ENCODE results near the gene OLFML2B. TPM values are rescaled to one million over a fixed set of nuclear protein-coding genes. Genes with fewer than 3 reads are reported as not detected.
"Not testable (repeated sequence)": the region's sequence is repeated elsewhere in the genome, so short reads cannot be mapped to it uniquely, and the experiment has no call there.

The OLFML2B gene
- total RNA-seq, 8 experiments from 2014 or later, result 1.0 to 15.3 (median 2.2) TPM

DNA sequence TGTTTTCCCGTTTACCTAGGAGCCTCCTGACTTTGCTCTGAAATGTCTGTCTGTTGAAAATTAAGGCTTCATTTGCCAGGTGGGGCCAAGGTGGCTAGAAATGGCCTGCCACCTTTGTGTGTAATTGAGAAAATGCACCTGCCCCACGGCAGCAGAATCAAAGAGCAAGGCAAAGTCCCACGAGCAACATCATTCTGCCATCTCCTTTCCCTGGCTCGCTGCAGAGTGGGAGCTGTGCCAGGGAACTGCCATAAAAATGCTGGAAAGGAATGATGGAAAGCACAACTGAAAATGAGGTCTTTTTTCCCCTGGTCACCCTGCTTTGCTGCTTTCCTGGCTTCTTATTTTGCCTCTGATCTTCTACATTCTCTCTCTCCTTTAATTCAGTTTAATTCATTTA, 5.5 kb upstream of the OLFML2B start:
- H3K4me3 ChIP-seq, result no peak overlapping the region
- in situ Hi-C loops (cut with MboI; ENCODE audit: low pct_unique_long_range_greater_than_20kb in 2 of 9, low sequenced_read_pairs in 9 of 9, unreplicated experiment in 9 of 9), result loop anchor here in 5 of 9 experiments (10.0 to 25.0 kb wide), 3 partner anchors 142 to 242 kb away; no protein-coding TSS in a partner anchor
- ATAC-seq (replicated peaks in 6 of 8), result no peak
- 18 to 77% (median 60%) methylated on average over 2 to 4 of the region's 4 CpGs; no CpG with 5 or more reads in 3 of the 10 experiments for WGBS, 10 experiments
- H3K27ac ChIP-seq, result no peak overlapping the region
- peaks cover 3 to 35% of the 10 kb centered on the region in 2 donors for H3K4me1 ChIP-seq (replicated peaks in 1 of 2)

DNA sequence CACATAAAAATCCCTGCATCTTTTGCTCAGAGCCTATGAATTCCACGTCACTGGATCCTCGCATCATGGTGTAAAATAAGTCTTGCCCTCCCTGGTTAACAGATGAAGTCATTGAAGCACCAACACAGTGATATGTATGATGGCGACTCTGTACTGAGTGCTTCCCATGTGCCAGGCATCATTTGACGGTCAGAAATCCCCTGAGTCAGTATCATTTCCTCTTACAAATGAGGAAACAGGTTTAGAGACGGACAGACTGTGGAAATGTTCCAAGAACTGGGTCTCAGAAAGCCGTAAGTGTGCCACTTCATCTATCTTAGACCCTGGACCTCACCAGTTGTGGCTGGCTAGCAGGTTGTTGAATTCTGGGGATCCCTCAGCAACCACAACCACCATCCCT, 5.1 kb upstream of the OLFML2B start:
- ATAC-seq (replicated peaks in 6 of 8), result no peak
- 70 to 100% (median 86%) methylated on average over 2 to 6 of the region's 6 CpGs; no CpG with 5 or more reads in 2 of the 10 experiments for WGBS, 10 experiments
- in situ Hi-C loops (cut with MboI; ENCODE audit: low pct_unique_long_range_greater_than_20kb in 2 of 9, low sequenced_read_pairs in 9 of 9, unreplicated experiment in 9 of 9), result loop anchor here in 5 of 9 experiments (10.0 to 25.0 kb wide), 3 partner anchors 141 to 241 kb away; no protein-coding TSS in a partner anchor
- no peak overlapping the region for H3K27ac ChIP-seq
- peaks cover 3 to 35% of the 10 kb centered on the region in 2 donors for H3K4me1 ChIP-seq (replicated peaks in 1 of 2)
- no peak overlapping the region for H3K4me3 ChIP-seq

DNA sequence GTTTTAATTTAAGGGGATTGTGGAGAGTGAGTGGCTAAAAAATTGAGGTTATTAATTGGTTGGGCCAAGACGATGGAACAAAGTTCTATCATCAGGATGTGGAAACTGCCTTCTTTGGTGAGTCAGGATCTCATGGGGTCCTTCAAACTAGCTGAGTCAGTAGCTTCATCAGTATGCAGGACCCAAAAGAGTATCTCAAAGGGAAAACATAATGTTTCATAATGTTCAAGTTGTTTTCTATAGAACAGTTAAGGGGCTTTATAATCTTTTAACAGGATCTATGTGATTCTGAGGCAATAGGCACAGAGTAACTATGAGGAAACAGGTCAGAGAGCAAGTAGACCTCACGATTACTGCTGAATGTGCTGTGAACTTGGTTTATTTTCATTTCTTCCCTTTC, 3.2 kb upstream of the OLFML2B start:
- ATAC-seq (replicated peaks in 6 of 8), result no peak
- Histone ChIP-seq H3K4me1 (replicated peaks in 1 of 2) (peaks cover 6 to 35% of the 10 kb centered on the region in 2 donors), H3K27ac (no peak overlapping the region), H3K4me3 (no peak overlapping the region)
- WGBS, 10 experiments, result 0 to 100% (median 81%) methylated on average over 1 to 2 of the region's 2 CpGs; no CpG with 5 or more reads in 2 of the 10 experiments
- in situ Hi-C loops (cut with MboI; ENCODE audit: low pct_unique_long_range_greater_than_20kb in 2 of 9, low sequenced_read_pairs in 9 of 9, unreplicated experiment in 9 of 9), result loop anchor here in 5 of 9 experiments (10.0 to 25.0 kb wide), 3 partner anchors 140 to 240 kb away; no protein-coding TSS in a partner anchor

DNA sequence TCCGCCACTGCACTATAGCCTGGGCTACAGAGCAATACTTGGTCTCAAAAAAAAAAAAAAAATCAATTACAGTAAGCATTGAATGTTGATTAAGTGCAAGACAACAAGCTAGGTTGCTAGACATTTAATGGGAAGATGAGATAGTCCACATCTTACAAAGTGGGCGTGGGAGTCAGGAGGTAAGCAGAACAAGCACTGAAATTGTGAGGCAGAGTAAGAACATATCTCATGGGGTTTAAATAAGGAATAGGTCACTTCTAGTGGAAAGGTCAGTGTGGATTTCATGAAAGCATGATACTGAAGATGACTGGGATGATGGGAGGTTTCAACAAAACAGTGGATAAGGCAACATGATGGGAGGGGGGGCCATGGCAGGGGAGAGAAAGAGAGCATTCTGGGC, 1.9 kb upstream of the OLFML2B start:
- Histone ChIP-seq H3K4me3 (no peak overlapping the region), H3K4me1 (replicated peaks in 1 of 2) (peaks cover 6 to 27% of the 10 kb centered on the region in 2 donors), H3K27ac (no peak overlapping the region)
- in situ Hi-C loops (cut with MboI; ENCODE audit: low pct_unique_long_range_greater_than_20kb in 2 of 9, low sequenced_read_pairs in 9 of 9, unreplicated experiment in 9 of 9), result loop anchor here in 5 of 9 experiments (10.0 to 25.0 kb wide), 3 partner anchors 138 to 238 kb away; no protein-coding TSS in a partner anchor
- ATAC-seq (replicated peaks in 6 of 8), result no peak
- WGBS, 10 experiments, result 94 to 100% (median 100%) methylated on average over 1 to 2 of the region's 2 CpGs; no CpG with 5 or more reads in 2 of the 10 experiments

DNA sequence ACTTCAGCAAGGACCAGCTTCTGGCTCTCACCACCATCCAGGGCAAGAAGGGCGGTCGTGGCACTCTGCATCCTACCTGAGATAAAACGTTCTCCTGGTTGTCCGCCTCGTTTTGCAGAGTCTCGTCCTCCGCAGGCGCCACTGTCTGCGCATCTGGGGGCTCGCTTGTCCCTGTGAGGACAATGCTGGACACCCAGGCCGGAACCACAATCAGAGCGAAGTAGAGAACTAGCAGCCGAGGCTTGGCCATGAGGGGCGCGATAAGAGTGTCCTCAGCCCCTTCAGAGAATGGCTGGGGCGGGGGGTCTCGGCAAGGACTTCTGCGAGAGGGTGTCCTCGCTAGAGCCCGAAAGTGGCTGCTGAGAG, 505 bp downstream of the OLFML2B start:
- no peak overlapping the region for H3K27ac ChIP-seq
- WGBS, 10 experiments, result 25 to 58% (median 33%) methylated on average over 3 to 14 of the region's 20 CpGs; no CpG with 5 or more reads in 4 of the 10 experiments
- in situ Hi-C loops (cut with MboI; ENCODE audit: low pct_unique_long_range_greater_than_20kb in 2 of 9, low sequenced_read_pairs in 9 of 9, unreplicated experiment in 9 of 9), result loop anchor here in 1 of 9 experiments (10.0 kb wide), 1 partner anchor 228 kb away; no protein-coding TSS in a partner anchor
- peak overlapping the region; percentile 44 to 57 (median 52) for H3K4me3 ChIP-seq
- ATAC-seq (replicated peaks in 6 of 8), result peak in 6 of 8 experiments; percentile 3 to 43 (median 24)
- H3K4me1 ChIP-seq (replicated peaks in 1 of 2), result peaks cover 6% of the 10 kb centered on the region in 2 donors

DNA sequence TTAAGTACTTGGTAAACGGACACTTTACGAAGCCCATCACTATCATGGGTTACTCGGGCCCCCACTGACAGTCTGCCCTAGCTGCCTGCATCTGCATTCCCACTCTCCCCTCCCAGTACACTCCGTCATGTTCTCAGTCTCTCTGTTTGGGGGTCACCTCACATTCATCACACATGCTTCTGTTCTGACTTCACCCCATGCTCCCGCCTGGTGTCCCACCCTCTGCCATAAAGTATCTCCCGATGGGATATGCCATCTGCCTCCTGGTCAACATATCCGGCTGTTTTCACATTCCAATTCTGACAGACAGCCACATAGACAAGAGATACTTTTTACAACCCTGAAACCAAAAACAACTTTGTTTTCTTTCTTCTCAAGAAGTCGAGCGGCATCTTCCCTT, 1.0 kb downstream of the OLFML2B start:
- Histone ChIP-seq H3K4me1 (replicated peaks in 1 of 2) (peaks cover 6% of the 10 kb centered on the region in 2 donors), H3K27ac (no peak overlapping the region), H3K4me3 (no peak overlapping the region)
- 14 to 100% (median 89%) methylated on average over 1 to 8 of the region's 9 CpGs; no CpG with 5 or more reads in 1 of the 10 experiments for WGBS, 10 experiments
- in situ Hi-C loops (cut with MboI; ENCODE audit: low pct_unique_long_range_greater_than_20kb in 2 of 9, low sequenced_read_pairs in 9 of 9, unreplicated experiment in 9 of 9), result loop anchor here in 1 of 9 experiments (10.0 kb wide), 1 partner anchor 228 kb away; no protein-coding TSS in a partner anchor
- ATAC-seq (replicated peaks in 6 of 8), result no peak

DNA sequence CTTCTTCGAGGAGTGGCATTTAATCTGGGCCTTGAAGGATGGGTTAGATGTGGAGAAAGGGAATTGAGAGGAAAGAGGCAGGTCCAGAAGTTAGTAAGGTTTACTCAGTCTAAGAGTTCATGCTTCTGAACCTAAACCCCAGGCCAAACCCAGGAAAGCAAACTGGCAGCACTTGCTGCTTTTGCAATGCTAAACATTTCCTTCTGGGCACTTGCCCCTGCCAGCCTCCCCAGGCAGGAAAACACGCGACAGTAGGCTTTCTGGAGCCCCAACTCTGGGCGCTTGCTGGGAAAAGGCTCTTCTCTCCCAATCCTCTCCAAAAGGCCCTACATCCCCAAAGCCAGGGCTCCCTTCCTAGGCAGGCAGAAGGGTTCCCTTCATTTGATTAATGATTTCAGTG, 2.5 kb downstream of the OLFML2B start:
- Histone ChIP-seq H3K4me1 (replicated peaks in 1 of 2) (peaks cover 6% of the 10 kb centered on the region in 2 donors), H3K4me3 (no peak overlapping the region), H3K27ac (no peak overlapping the region)
- 20 to 90% (median 78%) methylated on average over 1 to 4 of the region's 4 CpGs; no CpG with 5 or more reads in 4 of the 10 experiments for WGBS, 10 experiments
- in situ Hi-C loops (cut with MboI; ENCODE audit: low pct_unique_long_range_greater_than_20kb in 2 of 9, low sequenced_read_pairs in 9 of 9, unreplicated experiment in 9 of 9), result loop anchor here in 1 of 9 experiments (10.0 kb wide), 1 partner anchor 226 kb away; no protein-coding TSS in a partner anchor
- no peak for ATAC-seq (replicated peaks in 6 of 8)

DNA sequence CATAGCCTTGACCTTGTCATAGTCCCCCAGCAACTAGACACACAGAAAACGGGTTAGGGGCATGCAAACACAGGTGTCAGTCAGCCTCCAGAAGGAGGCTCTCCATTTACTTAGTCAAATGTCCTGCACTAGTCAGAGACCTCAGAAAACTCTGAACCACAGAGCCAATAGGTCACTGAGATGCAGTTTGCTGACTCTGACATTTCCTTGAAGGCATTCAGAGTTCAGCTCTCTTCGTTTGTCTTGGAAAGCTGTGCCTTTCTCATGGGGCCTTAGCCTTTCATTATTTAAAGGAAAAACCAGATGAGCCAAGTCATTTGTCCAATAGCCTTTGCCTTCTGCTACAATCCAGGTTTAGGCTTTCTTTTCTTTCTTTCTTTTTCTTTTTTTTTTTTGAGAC, 3.5 kb downstream of the OLFML2B start:
- 40 to 70% (median 57%) methylated on average over 1 to 2 of the region's 2 CpGs; no CpG with 5 or more reads in 3 of the 10 experiments for WGBS, 10 experiments
- H3K27ac ChIP-seq, result no peak overlapping the region
- in situ Hi-C loops (cut with MboI; ENCODE audit: low pct_unique_long_range_greater_than_20kb in 2 of 9, low sequenced_read_pairs in 9 of 9, unreplicated experiment in 9 of 9), result loop anchor here in 1 of 9 experiments (10.0 kb wide), 1 partner anchor 225 kb away; no protein-coding TSS in a partner anchor

DNA sequence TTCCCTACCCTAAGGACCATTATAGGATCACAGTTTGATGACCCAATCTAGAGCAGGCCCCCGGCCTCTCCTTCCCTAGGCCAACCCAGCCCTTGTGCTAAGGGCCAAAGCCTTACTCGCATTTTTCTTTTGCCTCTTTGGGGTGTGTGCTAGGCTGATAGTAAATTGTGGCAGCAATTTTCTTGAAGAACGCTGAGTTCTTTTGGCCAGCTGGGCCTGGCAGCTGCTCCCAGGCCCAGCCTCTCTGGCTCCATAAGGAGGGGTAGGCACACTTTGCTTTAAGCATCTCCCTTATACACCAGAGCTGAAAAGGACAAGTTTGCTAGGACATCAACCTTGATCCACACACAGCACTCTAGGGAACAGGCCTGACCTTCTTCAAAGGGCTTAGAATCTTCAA, 4.2 kb downstream of the OLFML2B start:
- in situ Hi-C loops (cut with MboI; ENCODE audit: low pct_unique_long_range_greater_than_20kb in 2 of 9, low sequenced_read_pairs in 9 of 9, unreplicated experiment in 9 of 9), result no loop called here
- Histone ChIP-seq H3K4me1 (replicated peaks in 1 of 2) (peaks cover 2 to 6% of the 10 kb centered on the region in 2 donors), H3K27ac (no peak overlapping the region), H3K4me3 (no peak overlapping the region)
- no peak for ATAC-seq (replicated peaks in 6 of 8)
- WGBS, 10 experiments, result 31 to 100% (median 95%) methylated on average over 1 to 3 of the region's 3 CpGs; no CpG with 5 or more reads in 5 of the 10 experiments

More for the DNA sequence above, 3.5 kb downstream of the OLFML2B start:
- ATAC-seq (replicated peaks in 6 of 8), result no peak
- Histone ChIP-seq H3K4me3 (no peak overlapping the region), H3K4me1 (replicated peaks in 1 of 2) (peaks cover 4 to 6% of the 10 kb centered on the region in 2 donors)

DNA sequence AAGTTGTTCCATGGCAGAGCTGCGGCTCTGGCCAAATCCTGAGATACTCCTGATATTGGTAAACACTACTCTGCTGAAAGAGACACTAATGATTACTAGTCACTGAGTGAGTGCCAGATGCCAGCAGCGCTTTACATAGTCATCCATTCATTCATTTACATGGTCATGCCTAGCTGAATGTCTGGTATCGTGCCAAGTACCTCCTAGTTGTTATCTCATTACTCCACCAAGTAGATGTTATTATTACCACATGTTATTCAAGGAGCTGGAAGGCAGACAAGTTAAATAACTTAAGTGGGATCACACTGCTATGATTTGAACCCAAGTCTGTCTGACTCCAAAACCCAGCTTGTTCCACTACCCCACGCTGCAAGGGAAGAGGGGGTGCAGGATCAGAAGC, 4.7 kb downstream of the OLFML2B start:
- WGBS, 10 experiments, result 0 to 100% (median 79%) methylated on average over 1 to 4 of the region's 4 CpGs
- Histone ChIP-seq H3K4me3 (no peak overlapping the region), H3K27ac (no peak overlapping the region), H3K4me1 (replicated peaks in 1 of 2) (peaks cover 0 to 3% of the 10 kb centered on the region in 2 donors)
- in situ Hi-C loops (cut with MboI; ENCODE audit: low pct_unique_long_range_greater_than_20kb in 2 of 9, low sequenced_read_pairs in 9 of 9, unreplicated experiment in 9 of 9), result no loop called here
- peak in 3 of 8 experiments; percentile 24 to 60 (median 58) for ATAC-seq (replicated peaks in 6 of 8)

DNA sequence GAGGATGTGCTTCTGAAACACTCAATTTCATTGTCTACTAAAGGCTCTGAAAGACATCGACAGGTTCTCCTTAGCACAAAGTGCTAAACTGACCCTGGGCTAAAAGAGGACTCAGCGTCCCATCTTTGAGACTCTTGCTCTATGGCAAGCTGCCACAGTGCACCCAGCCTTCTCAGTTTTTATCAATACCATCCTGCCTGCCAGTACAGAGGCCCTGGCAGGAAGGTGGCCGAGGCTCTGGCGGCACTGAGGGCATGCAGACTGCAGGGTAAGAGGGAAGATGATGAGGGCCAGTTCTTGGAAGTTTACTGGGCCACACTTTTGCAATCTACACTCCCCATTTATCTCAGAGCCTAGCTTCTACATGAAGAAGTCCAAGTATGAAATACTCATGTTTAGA, 5.3 kb downstream of the OLFML2B start:
- H3K4me3 ChIP-seq, result no peak overlapping the region
- no peak for ATAC-seq (replicated peaks in 6 of 8)
- peaks cover 0 to 3% of the 10 kb centered on the region in 2 donors for H3K4me1 ChIP-seq (replicated peaks in 1 of 2)
- H3K27ac ChIP-seq, result no peak overlapping the region
- WGBS, 10 experiments, result 78 to 100% (median 87%) methylated on average over 1 to 4 of the region's 4 CpGs; no CpG with 5 or more reads in 3 of the 10 experiments
- in situ Hi-C loops (cut with MboI; ENCODE audit: low pct_unique_long_range_greater_than_20kb in 2 of 9, low sequenced_read_pairs in 9 of 9, unreplicated experiment in 9 of 9), result no loop called here

DNA sequence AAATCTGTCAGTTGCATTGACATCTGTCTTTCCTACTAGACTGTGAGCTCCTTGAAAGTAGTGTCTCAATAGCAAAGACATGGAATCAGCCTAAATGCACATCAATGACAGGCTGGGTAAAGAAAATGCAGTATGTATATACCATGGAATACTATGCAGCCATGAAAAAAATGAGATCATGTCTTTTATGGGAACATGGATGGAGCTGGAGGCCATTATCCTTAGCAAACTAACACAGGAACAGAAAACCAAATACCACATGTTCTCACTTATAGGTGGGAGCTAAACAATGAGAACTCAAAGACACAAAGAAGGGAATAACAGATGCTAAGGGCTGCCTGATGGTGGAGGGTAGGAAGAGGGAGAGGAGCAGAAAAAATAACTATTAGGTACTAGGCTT, 5.9 kb downstream of the OLFML2B start:
- H3K27ac ChIP-seq; H3K4me1 ChIP-seq (replicated peaks in 1 of 2); H3K4me3 ChIP-seq; ATAC-seq (replicated peaks in 6 of 8); in situ Hi-C loops (cut with MboI; ENCODE audit: low pct_unique_long_range_greater_than_20kb in 2 of 9, low sequenced_read_pairs in 9 of 9, unreplicated experiment in 9 of 9): not testable (repeated sequence)

DNA sequence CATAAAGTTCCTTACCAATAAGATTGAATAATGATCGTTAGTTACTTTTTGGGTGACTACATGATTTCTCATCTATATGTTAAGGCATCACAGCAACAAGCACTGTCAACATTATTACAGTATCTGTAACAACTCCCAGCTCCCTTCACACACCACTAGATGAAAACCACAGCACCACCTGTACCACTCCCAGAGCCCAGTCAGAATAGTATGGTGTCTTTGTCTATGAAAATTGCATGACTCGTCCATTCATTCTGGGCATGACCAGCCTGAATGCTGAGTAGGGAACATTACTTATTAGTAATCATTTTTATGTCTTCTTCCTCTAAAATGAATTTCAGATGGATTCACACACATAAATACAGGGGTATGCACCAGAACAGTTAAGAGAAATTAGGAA, 7.0 kb downstream of the OLFML2B start:
- no peak overlapping the region for H3K4me3 ChIP-seq
- 10 to 100% (median 80%) methylated on average over 1 to 2 of the region's 2 CpGs; no CpG with 5 or more reads in 1 of the 10 experiments for WGBS, 10 experiments
- H3K4me1 ChIP-seq (replicated peaks in 1 of 2), result no peaks in the 10 kb centered on the region
- in situ Hi-C loops (cut with MboI; ENCODE audit: low pct_unique_long_range_greater_than_20kb in 2 of 9, low sequenced_read_pairs in 9 of 9, unreplicated experiment in 9 of 9), result no loop called here
- no peak overlapping the region for H3K27ac ChIP-seq
- no peak for ATAC-seq (replicated peaks in 6 of 8)
